ENCODE results near the gene USP25.

DNA sequence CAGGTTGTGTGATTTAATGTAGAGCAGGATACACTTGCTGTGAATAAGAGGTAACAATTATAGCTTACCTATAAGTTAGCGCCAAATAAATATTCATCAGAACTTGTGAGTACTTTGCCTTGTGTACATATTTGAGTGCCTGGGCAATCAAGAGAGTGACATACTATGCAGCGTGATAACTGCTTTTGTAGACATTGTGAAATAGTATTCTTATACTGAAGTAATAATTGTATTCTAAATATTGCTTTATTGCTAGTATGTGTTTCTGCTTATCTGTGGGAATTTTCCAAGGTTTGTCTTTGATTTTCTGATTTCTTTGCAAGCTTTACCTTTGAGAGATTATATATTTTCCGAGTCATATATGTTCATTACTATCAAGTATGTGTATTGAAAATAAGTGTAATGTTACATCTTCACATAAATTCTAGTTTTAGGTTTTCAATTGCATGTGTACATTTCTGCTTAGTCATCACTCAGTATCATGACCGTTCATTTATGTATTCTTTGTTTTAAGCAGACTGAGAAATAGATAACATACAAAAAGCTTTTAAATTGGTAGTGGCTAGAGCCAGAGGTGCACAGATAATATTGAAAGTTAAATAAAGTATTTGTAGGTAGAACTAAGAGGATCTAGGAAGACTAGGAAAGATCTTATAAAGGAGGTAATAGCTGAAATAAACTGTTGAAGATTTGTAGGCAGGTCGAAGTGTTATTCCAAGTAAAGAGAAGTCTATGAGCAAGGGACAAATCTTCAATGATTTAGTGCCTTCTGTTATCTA is 19.5 kb downstream of the USP25 start:
- TF ChIP-seq, protein P1, sequence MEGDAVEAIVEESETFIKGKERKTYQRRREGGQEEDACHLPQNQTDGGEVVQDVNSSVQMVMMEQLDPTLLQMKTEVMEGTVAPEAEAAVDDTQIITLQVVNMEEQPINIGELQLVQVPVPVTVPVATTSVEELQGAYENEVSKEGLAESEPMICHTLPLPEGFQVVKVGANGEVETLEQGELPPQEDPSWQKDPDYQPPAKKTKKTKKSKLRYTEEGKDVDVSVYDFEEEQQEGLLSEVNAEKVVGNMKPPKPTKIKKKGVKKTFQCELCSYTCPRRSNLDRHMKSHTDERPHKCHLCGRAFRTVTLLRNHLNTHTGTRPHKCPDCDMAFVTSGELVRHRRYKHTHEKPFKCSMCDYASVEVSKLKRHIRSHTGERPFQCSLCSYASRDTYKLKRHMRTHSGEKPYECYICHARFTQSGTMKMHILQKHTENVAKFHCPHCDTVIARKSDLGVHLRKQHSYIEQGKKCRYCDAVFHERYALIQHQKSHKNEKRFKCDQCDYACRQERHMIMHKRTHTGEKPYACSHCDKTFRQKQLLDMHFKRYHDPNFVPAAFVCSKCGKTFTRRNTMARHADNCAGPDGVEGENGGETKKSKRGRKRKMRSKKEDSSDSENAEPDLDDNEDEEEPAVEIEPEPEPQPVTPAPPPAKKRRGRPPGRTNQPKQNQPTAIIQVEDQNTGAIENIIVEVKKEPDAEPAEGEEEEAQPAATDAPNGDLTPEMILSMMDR (IDR thresholded peaks at IDR 0.05) = no peak
- TF ChIP-seq POLR2A (IDR thresholded peaks at IDR 0.05) = no peak
